HUES48 (cell line): ENCODE results near the gene DCC.

ENCODE experiments used
- H3K27ac ChIP-seq: one replicate; pipeline ENCODE4 v1.7.0; 2013; ENCODE audit warnings: low read depth, low read length, inconsistent platforms
- H3K27me3 ChIP-seq: 2 replicates; pipeline ENCODE4 v1.6.1; 2013; ENCODE audit warnings: mild to moderate bottlenecking, low read length; ENCODE audit not compliant: control insufficient read depth, insufficient read depth
- H3K36me3 ChIP-seq: 2 replicates; pipeline ENCODE4 v1.6.1; 2013; ENCODE audit warnings: low read length; ENCODE audit not compliant: control insufficient read depth, insufficient read depth
- H3K4me1 ChIP-seq: 2 replicates; pipeline ENCODE4 v1.6.1; 2013; ENCODE audit warnings: mild to moderate bottlenecking, low read length; ENCODE audit not compliant: control insufficient read depth, insufficient read depth
- H3K4me3 ChIP-seq: 2 replicates; pipeline ENCODE4 v1.5.1; 2013; ENCODE audit warnings: mild to moderate bottlenecking, low read depth, low read length
- H3K9ac ChIP-seq: 2 replicates; pipeline ENCODE4 v1.6.1; 2013; ENCODE audit warnings: mild to moderate bottlenecking, low read depth, low read length, moderate library complexity
- H3K9me3 ChIP-seq: 2 replicates; pipeline ENCODE4 v1.6.1; 2013; ENCODE audit warnings: low read length; ENCODE audit not compliant: control insufficient read depth, insufficient read depth

DCC gene

GRCh38 chr18:52948868-52949444, 609.0 kb downstream of the DCC start:
- H3K9me3 ChIP-seq: no peaks in the 10 kb centered on the region
- no peak overlapping the region for H3K27ac ChIP-seq
- no peak overlapping the region for H3K4me3 ChIP-seq
- H3K27me3 ChIP-seq: no peaks in the 10 kb centered on the region
- no peaks in the 10 kb centered on the region for H3K4me1 ChIP-seq
- H3K9ac ChIP-seq: no peak overlapping the region
- no peaks in the 10 kb centered on the region for H3K36me3 ChIP-seq

GRCh38 chr18:52950155-52950554, 610.2 kb downstream of the DCC start:
- H3K36me3 ChIP-seq: no peaks in the 10 kb centered on the region
- no peak overlapping the region for H3K9ac ChIP-seq
- H3K9me3 ChIP-seq: no peaks in the 10 kb centered on the region
- no peak overlapping the region for H3K27ac ChIP-seq
- no peak overlapping the region for H3K4me3 ChIP-seq
- no peaks in the 10 kb centered on the region for H3K4me1 ChIP-seq
- no peaks in the 10 kb centered on the region for H3K27me3 ChIP-seq

GRCh38 chr18:52953387-52953786, 613.4 kb downstream of the DCC start:
- Histone ChIP-seq H3K36me3 (no peaks in the 10 kb centered on the region), H3K4me3 (no peak overlapping the region), H3K9me3 (no peaks in the 10 kb centered on the region), H3K27me3 (no peaks in the 10 kb centered on the region), H3K9ac (no peak overlapping the region), H3K4me1 (no peaks in the 10 kb centered on the region), H3K27ac (no peak overlapping the region)

- no peak overlapping the region for H3K27ac ChIP-seq
- no peak overlapping the region for H3K9ac ChIP-seq
- H3K27me3 ChIP-seq: no peaks in the 10 kb centered on the region
- H3K36me3 ChIP-seq: no peaks in the 10 kb centered on the region
- peaks cover 2% of the 10 kb centered on the region; the same call in 1 of the 2 replicates for H3K4me1 ChIP-seq
- no peak overlapping the region for H3K4me3 ChIP-seq
- H3K9me3 ChIP-seq: no peaks in the 10 kb centered on the region
Measured at GRCh38 chr18:52963481-52963880, 623.5 kb downstream of the DCC start.

- Histone ChIP-seq H3K27ac (no peak overlapping the region), H3K9me3 (no peaks in the 10 kb centered on the region), H3K4me3 (no peak overlapping the region), H3K27me3 (no peaks in the 10 kb centered on the region), H3K9ac (no peak overlapping the region), H3K4me1 (no peaks in the 10 kb centered on the region), H3K36me3 (no peaks in the 10 kb centered on the region)
Measured at GRCh38 chr18:52970686-52971085, 630.7 kb downstream of the DCC start.

GRCh38 chr18:52971097-52971496, 631.1 kb downstream of the DCC start:
- H3K9ac ChIP-seq: no peak overlapping the region
- no peaks in the 10 kb centered on the region for H3K27me3 ChIP-seq
- no peak overlapping the region for H3K4me3 ChIP-seq
- no peaks in the 10 kb centered on the region for H3K9me3 ChIP-seq
- H3K27ac ChIP-seq: no peak overlapping the region
- H3K36me3 ChIP-seq: no peaks in the 10 kb centered on the region
- H3K4me1 ChIP-seq: no peaks in the 10 kb centered on the region

- Histone ChIP-seq H3K36me3 (no peaks in the 10 kb centered on the region), H3K9me3 (no peaks in the 10 kb centered on the region), H3K27ac (no peak overlapping the region), H3K9ac (no peak overlapping the region), H3K4me3 (no peak overlapping the region), H3K27me3 (no peaks in the 10 kb centered on the region), H3K4me1 (no peaks in the 10 kb centered on the region; the same call in 1 of the 2 replicates)
Measured at GRCh38 chr18:52979892-52980291, 639.9 kb downstream of the DCC start.

GRCh38 chr18:52991246-52991645, 651.2 kb downstream of the DCC start:
- Histone ChIP-seq H3K4me1 (0 out of 2 replicates have a peak, but pooled peaks cover 4% of the 10 kb centered on the region), H3K36me3 (no peaks in the 10 kb centered on the region), H3K4me3 (no peak overlapping the region), H3K9me3 (no peaks in the 10 kb centered on the region), H3K27me3 (no peaks in the 10 kb centered on the region), H3K27ac (no peak overlapping the region), H3K9ac (no peak overlapping the region)

GRCh38 chr18:52992041-52992440, 652.0 kb downstream of the DCC start:
- H3K4me1 ChIP-seq: 0 out of 2 replicates have a peak, but pooled peaks cover 4% of the 10 kb centered on the region
- H3K9ac ChIP-seq: no peak overlapping the region
- H3K4me3 ChIP-seq: no peak overlapping the region
- H3K9me3 ChIP-seq: no peaks in the 10 kb centered on the region
- no peak overlapping the region for H3K27ac ChIP-seq
- no peaks in the 10 kb centered on the region for H3K36me3 ChIP-seq
- H3K27me3 ChIP-seq: no peaks in the 10 kb centered on the region

GRCh38 chr18:52995875-52996274, 655.9 kb downstream of the DCC start:
- no peak overlapping the region for H3K4me3 ChIP-seq
- no peaks in the 10 kb centered on the region for H3K27me3 ChIP-seq
- H3K9me3 ChIP-seq: no peaks in the 10 kb centered on the region
- H3K27ac ChIP-seq: no peak overlapping the region
- H3K36me3 ChIP-seq: no peaks in the 10 kb centered on the region
- H3K4me1 ChIP-seq: 0 out of 2 replicates have a peak, but pooled peaks cover 4% of the 10 kb centered on the region
- no peak overlapping the region for H3K9ac ChIP-seq

- H3K27ac ChIP-seq: no peak overlapping the region
- H3K36me3 ChIP-seq: no peaks in the 10 kb centered on the region
- H3K9me3 ChIP-seq: no peaks in the 10 kb centered on the region
- H3K27me3 ChIP-seq: no peaks in the 10 kb centered on the region
- H3K4me1 ChIP-seq: no peaks in the 10 kb centered on the region
- H3K4me3 ChIP-seq: no peak overlapping the region
- H3K9ac ChIP-seq: no peak overlapping the region
Measured at GRCh38 chr18:52999633-53000032, 659.6 kb downstream of the DCC start.
